Stimulated activated CD8-positive, alpha-beta memory T cell treated with anti-CD3 and anti-CD28 coated beads, Interleukin-7, amount 100 ng/mL, for 48 hours (primary cell): Measurements from ENCODE around the gene HGD.

Experiments
- DNase-seq, 2 donors: peaks; one replicate each; pipeline ENCODE4 v3.0.0-alpha.2; 2020; ENCODE audit warnings: low read depth in 1 of 2; ENCODE audit errors: extremely low read depth in 1 of 2

The HGD gene

DNA sequence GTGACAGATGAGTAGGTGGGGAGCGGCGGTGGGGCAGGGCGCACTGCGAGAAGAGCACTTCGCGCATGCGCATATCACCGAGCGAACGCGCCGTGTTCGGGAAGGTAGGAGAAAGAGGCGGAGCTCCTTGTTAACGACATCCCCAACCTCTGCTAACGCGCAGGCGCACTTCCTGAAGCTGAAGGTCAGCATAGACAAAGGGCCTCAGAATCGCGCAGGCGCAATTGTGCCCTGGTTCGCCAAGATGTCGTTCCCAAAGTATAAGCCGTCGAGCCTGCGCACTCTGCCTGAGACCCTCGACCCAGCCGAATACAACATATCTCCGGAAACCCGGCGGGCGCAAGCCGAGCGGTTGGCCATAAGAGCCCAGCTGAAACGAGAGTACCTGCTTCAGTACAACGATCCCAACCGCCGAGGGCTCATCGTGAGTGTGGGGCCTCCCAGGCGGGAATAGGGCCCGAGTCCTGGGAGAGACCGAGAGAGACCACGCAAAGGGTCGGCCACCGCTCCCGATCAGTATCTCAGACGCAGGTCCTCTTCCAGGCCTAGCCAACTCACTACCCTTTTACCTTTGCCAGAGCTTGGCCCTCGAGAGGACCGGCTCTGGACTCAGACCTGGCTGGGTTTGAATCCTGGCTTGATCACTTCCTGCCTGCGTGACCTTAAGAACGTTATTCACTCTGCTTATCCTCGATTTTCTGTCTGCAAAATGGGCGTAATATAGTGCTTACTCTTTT lies 85.8 kb downstream of the HGD start, which contains the start of gene NDUFB4:
Gene NDUFB4, plus strand, starts transcription at position 221 of the 737 bp plus-strand sequence. Its CDS starts 24 bp downstream, at position 245.
- DNase-seq = peak; percentile 85 to 95

DNA sequence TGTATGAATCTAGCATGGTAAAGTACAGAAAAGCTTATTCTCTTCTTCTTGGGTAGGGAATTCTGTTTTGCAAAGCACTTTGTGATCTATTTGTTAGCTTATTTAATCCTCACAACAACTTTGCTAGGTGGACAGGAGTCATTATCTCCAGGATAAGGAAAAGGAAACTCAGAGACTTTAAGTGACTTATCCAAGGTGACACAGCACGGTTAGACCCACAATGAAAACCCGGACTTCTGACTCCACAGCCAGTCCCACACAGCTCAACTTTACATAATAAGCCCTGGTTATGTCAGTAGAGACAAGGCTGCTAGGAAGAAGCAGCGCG lies 86.3 kb downstream of the HGD start:
- DNase-seq = no peak

DNA sequence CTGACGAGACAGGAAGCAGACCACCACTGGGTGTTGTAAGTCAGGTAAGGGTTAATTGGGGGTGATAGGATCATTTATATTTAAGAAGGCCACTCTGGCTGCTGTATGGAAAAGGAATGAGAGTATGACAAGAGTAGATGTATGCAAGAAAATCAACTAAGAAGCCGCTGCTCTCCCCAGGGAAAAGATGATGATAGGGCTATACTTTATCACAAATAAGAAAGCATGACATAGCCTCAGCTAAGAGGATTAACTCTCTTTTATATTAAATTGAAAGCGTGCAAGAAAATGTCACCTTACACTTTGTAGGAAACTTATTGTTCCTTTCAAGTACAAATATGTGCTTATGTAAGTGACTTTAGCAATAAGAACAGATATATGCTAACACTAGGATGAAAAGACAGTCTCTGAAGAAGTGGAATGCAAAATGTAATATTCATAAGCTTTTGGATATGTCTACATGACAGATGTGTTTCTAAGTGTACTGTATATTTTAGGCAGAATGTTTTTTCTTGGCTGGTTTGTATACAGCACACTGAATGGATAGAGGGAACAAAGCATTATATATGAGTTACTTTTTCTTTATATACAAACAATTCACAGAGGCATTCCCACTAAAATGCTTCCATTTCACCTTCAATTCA lies 94.6 kb downstream of the HGD start:
- no peak for DNase-seq
